Measurements from ENCODE around the gene ZNF236. TPM values are rescaled to one million over a fixed set of nuclear protein-coding genes. Genes with fewer than 3 reads are reported as not detected.
A peak's percentile ranks its signal among the peaks of the same experiment; 100 is the strongest.

Gene ZNF236
- polyA plus RNA-seq, 4 donors, result 9.7 to 12.8 (median 10.8) TPM

DNA sequence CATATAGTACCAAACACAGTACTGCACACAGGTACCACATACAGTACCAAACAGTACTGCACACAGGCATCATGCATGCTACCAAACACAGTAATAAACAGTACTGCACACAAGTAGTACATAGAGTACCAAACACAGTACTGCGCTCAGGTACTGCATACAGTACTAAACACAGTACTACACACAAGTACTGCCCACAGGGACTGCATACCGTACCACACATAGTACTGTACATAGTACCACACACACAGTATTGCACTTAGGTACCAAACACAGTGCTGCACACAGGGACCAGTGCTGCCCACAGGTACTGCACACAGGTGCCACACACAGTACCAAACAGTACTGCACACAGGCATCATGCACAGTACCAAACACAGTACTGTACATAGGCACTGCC lies 74.9 kb downstream of the ZNF236 start:
- DNase-seq (ENCODE audit: low read depth in 4 of 4, low spot score in 3 of 4), result no peak

DNA sequence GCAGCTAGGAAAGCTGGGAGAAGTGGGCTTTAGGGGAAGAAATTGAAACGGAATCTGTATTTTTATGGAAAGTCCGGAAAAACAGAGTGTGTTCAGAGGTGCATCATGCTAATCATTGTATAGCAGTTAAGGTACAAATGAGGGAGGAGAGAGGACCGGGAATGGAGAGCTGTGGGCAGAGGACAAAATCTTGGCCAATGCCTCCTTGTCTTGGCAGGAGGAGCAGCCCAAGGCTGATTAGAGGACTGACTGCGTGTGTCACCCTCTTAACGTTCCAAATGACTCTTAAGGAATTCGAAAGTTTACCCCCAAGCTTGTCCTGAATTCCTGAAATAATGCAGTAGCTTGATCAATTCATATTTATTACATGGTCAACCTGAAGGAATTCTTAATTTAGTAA lies 81.0 kb downstream of the ZNF236 start:
- no peak for DNase-seq (ENCODE audit: low read depth in 4 of 4, low spot score in 3 of 4)

DNA sequence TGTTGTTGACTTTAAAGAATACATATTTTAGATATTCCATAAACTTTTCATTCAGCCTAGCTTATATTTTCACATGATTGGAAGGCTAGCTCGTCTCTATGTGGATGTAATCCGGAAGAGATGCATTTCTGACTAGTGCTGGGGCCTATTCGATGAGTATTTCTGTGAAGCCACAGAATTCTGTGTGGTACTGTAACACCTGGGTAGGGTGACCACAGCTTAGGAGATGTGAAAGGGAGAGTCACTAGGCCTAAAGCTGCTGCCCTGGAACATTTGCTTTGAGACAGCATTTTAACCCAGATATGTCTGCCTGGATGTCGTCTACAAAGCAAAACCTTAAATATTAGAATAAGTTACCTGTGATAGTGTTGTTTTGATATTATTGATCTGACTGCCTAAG lies 83.5 kb downstream of the ZNF236 start:
- DNase-seq (ENCODE audit: low read depth in 4 of 4, low spot score in 3 of 4), result no peak

DNA sequence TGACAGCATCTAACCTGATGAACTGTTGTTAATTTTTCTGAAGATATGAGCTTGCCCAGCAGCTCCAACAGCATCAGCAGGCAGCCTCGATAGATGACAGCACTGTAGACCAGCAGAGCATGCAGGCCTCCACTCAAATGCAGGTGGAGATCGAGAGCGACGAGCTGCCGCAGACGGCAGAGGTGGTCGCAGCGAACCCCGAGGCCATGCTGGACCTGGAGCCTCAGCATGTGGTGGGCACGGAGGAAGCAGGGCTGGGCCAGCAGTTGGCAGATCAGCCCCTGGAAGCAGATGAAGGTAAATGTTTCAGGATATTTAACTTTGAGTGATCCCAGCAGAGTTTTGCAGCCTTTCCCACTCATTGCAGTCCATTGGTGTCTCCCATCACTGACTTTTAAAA lies 85.9 kb downstream of the ZNF236 start:
- no peak for DNase-seq (ENCODE audit: low read depth in 4 of 4, low spot score in 3 of 4)

DNA sequence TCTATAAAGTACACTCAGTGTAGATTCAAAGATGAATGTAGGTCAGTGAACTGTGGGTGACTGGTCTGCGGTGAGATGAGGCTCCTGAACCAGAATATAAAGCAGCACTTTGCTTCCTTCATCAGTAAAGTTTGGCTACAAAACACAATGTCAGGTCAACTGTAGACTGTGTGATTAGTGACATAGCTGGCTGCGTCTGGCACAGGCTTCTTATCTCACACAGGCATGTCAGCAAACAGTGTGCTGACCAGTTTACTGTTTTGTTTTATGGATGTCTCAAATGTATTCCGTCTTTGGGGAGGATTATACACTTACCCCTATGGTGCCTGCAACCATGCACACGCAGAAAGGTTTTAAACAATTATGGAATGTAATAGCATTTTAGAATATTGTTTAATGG lies 87.1 kb downstream of the ZNF236 start:
- no peak for DNase-seq (ENCODE audit: low read depth in 4 of 4, low spot score in 3 of 4)

DNA sequence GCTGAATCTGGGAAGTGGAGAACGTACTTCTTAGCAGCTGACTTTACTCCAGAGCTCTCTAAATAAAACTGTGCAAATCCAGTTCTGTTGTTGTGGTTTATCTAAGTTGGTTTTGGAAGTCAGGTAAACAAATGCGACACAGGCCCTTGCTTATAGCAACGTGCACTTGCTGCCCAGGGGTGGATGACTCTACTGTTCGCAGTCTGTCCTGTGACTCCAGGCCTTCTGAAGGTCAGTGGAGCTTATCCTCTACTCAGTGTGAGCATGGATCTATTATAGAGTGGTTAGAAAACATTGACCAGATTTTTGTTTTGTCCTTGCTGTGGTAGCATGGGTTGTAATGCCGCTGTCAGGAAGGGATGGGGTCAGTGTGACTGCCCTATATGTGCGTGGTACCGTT lies 89.1 kb downstream of the ZNF236 start:
- DNase-seq (ENCODE audit: low read depth in 4 of 4, low spot score in 3 of 4), result no peak

DNA sequence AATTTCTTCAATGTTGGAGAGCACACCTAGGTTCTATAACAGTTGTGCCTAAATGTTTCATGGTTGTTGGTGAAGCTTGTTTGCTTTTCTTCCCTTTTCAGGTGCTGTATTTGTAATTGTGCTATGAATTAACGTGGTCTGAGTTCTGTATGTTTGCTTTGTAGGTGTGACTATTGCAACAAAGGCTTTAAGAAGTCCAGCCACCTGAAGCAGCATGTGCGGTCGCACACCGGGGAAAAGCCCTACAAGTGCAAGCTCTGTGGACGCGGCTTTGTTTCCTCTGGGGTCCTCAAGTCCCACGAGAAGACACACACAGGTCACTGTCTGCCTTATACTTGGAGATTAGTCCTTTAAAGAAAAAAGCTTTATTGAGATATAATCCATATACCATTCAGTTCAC lies 91.2 kb downstream of the ZNF236 start:
- DNase-seq (ENCODE audit: low read depth in 4 of 4, low spot score in 3 of 4), result no peak

DNA sequence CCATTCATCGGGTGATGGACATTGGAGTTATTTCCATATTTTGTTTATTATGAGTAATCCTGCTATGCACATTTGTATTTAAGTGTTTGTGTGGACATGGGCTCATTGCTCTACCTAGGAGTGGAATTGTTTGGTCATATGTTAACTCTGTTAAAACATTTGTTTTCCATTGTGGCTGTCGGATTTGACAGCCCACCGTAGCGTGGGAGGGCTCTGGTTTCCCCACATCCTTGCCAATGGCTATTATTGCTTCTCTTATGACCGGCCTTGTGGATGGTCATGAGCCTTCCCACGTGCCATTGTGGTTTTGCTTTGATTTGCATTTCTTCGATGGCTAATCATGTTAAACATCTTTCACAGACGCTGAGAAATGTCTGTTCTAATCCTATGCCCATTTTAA lies 92.0 kb downstream of the ZNF236 start:
- DNase-seq (ENCODE audit: low read depth in 4 of 4, low spot score in 3 of 4), result no peak

DNA sequence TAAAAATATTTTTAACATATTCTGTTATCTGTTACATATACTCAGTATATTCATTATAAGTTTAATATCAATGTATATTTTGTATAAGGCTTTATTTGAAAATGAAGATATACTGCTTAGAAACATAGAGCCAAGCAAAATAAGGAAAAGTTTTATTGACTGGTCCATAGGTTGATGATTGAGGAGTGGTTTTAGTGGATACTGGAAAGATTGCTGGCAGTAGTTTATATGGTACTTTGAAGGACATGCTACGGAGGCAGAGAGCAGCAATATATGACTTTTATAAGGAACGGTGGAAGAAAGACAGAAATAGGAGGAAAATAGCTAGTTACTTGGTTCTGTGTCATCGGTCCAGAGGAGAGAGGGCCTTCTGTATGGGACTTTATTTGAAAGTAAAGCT lies 92.4 kb downstream of the ZNF236 start:
- DNase-seq (ENCODE audit: low read depth in 4 of 4, low spot score in 3 of 4), result no peak

DNA sequence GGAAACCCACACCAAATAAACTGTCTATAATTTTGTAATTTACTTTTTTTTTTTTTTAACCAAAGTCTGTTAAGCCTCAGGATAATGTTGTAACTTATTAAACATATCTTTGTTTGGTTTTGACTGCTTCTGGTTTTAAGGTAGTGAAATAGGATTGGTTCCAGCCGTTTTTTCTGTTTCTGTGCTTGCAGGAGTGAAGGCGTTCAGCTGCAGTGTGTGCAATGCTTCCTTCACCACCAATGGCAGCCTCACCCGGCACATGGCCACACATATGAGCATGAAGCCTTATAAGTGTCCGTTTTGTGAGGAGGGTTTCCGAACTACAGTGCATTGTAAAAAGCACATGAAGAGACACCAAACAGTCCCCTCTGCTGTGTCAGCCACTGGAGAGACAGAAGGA lies 93.1 kb downstream of the ZNF236 start:
- DNase-seq (ENCODE audit: low read depth in 4 of 4, low spot score in 3 of 4), result no peak

DNA sequence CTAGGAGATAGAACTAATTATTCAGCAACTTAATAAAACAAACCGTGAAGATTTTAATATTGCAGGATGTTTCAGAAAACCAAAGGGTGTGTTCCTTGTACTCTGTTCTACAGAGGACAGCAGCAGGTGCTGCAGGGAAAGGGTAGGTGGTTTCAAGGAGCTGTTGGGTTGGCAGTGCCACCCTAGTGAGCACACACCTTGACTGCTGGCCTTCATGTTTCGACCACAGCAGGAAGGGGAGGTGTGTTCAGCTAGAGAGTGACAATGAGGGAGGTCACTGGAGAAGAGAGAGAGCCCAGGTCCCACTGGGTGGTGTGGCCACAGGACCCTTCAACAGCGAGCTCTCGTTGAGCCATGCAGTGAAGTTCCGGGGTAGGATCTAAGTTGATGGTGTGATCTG lies 98.6 kb downstream of the ZNF236 start:
- no peak for DNase-seq (ENCODE audit: low read depth in 4 of 4, low spot score in 3 of 4)

DNA sequence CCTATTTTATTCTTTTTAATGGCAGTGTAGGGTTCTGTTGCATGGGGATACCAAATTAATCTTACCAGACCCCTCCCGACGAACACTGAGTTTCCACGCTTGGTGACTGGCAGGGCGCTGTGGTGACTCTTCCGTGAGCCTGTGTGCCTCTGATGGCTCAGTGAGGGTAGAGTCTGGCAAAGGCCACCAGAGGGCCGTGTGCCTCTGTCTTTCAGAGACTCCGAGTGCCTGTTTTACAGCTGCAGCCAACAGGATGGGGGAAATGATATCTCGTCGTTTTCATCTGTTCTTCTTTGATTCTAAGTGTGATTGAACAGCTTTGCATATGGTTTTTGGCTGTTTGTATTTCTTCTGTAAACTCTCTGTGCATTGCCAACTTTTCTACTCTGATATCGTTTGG lies 99.8 kb downstream of the ZNF236 start:
- peak in 3 of 4 donors; percentile 21 to 28 (median 28) for DNase-seq (ENCODE audit: low read depth in 4 of 4, low spot score in 3 of 4)

DNA sequence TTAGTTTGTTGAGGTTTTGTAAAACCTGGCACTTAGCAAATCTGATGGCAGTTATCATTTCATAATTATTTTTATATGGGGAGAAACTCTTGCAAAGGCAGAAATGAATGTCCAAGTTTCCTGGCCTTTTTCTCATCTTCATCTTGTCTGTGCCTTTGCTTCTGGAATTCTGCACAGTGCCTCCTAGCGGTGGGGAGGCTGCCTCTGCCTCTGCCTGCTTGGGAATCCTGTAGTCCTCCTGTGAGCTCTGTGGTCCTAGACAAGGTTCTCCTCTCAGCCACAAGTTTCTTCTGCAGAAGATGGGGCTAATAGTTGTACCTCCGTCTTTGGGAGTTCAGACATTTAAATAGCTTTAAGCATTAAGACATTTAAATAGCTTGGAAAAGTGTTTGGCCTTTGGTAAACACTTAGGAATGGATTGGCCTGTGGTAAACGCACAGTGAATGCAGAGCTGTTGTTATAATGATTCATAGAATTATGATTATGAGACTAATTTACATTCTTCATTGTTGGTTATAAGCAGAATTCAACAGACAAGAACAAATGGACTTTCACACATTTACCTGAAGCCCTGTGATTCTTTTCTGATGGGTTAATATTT lies 101.2 kb downstream of the ZNF236 start:
- DNase-seq (ENCODE audit: low read depth in 4 of 4, low spot score in 3 of 4), result no peak

DNA sequence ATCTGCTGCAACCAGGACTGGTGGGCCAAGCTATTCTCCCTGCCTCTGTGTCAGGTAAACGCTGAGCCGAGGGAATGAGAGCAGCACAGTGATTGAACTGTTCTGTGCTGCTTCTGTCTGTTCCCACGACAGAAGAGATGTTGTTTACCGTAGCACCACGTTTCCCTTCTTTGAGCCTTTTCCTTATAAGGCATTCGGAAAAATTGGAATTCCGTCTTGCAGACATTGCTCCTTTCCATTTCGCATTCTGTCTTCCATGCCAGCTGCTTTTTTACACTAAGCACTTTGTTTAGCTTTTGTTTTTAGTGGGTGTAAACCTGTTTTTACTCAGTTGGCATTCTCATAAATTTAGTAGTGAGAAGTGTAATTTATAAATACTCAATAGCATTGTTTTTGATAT lies 103.1 kb downstream of the ZNF236 start:
- DNase-seq (ENCODE audit: low read depth in 4 of 4, low spot score in 3 of 4), result no peak

DNA sequence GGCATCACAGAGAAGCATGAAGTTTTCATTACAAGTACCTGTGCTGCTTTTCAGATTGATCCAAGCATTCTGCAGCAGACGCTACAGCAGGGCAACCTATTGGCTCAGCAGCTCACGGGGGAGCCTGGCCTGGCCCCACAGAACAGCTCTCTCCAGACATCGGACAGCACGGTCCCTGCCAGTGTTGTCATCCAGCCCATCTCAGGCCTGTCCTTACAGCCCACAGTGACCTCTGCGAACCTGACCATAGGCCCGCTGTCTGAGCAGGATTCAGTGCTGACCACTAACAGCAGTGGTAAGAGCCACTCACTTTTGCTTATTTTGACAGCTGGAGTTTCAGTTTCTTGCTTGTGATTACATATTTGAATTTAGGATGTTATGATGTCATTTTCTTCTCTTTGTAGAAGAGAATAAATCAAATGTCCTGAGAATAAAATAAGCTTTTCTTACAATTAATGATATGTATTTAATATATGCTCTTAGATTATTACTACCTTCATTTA lies 104.9 kb downstream of the ZNF236 start:
- no peak for DNase-seq (ENCODE audit: low read depth in 4 of 4, low spot score in 3 of 4)

DNA sequence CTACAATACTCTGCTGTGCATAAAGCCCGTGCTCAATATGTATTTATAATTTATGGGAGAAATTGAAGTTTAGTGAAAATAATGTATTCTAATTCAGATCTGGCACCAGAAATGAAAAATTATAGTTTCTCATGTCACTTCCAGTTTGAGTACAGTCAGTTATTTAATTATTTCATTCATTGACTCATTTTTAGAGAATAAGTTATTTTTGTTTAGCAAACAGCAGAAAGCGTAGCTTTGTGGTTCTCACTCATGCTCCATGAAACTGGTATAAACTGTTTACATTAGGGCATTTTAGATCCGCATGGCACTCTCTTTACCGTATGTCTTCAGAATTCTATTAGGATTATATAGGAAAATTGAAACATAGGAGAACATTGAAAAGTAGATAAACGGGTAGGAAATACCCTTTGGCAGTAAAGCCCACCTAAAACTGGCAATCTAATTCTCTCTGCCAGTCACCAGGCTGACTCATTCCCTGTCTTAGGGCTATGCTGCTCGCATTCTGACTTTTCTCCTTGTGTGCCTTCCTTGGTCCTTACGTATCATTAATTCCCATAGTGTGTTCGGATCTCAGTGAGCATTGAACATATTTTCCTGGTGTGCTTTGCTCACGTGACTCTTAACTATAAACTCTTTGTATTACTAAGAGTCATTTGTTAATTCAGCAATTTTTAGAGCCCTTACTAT lies 106.0 kb downstream of the ZNF236 start:
- DNase-seq (ENCODE audit: low read depth in 4 of 4, low spot score in 3 of 4), result no peak

DNA sequence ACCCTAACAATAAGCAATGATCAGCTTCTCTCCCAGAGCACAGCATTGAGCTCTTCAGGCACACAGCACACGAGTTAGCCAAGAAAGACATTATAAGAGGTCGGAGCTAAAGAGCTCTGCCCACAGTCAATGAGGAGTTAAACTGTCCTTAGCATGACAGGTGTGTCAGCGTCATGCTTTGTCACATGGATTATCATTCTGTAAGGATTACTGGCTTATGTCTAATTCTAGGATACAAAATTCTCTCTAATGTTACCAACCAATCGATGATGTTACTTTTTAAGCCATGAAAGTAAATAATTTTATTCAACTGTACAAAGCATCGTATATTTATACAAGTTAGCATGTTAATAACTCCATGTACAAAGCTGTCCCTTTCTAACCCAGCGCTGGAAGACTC lies 108.8 kb downstream of the ZNF236 start:
- no peak for DNase-seq (ENCODE audit: low read depth in 4 of 4, low spot score in 3 of 4)

DNA sequence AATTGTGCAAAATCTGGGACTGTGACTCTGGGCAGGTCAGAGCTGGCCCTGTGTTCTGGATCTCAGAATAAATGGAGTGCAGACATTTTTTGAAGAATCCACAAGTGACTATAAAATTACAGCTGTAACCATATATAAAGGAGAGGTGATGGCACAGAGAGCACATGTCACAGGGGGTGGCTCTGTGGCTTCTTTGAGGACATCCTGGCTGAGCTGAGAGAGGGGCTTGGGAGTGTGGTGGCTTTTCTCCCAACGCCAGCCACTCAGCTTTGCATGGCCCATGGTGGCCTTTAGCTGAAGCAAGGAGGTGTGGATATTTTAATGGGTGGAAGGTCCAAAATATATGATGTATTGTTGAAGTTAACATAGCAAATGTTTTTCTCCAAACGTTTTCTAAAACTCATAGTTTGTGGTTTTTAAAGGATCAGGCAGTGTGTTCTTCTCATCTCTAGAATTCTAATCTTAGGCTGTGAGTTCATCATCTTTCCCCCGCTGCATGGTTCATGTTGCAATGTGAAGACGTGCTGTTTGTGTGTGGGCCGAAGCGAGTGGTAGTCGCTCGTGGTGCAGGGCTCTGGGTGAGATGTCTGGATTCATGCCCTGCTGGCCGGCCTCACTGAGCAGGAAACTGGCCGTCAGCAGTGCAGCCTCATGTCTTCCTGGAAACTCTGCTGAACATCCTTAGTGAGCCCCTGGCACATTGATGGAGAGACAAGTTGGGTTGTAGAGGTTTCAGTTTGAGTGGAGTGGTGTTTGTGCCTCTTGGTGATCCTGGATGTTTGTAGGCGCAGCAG lies 109.9 kb downstream of the ZNF236 start:
- DNase-seq (ENCODE audit: low read depth in 4 of 4, low spot score in 3 of 4), result no peak

DNA sequence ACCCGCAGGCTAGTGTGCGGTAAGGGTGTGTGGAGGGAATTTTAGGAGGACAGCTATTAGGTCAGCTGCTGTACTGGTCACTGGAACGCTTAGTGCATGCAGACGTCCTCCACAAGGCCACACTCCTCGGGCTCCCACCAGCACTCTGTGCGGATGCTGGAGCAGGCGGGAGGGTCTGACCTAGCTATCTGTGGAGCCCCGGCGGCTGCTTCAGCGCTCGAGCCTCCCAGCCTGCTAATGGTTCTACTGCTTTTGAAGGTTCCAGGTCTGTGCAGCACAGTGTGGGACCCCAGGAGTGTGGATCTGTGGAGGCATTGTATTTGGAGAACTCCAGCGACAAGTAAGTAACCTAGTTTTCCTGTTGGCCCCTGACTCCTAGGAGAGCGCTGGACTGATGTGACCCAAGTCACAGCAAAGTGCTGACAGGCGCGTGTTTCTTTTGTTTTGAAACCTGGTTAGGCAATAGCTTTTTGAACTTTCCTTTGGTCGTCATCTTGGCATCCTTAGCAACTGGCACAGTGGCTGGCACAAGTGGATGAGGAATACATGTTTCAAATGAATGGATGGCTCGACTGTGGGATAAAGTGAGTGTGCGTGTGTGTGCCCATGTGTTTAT lies 113.5 kb downstream of the ZNF236 start:
- no peak for DNase-seq (ENCODE audit: low read depth in 4 of 4, low spot score in 3 of 4)

DNA sequence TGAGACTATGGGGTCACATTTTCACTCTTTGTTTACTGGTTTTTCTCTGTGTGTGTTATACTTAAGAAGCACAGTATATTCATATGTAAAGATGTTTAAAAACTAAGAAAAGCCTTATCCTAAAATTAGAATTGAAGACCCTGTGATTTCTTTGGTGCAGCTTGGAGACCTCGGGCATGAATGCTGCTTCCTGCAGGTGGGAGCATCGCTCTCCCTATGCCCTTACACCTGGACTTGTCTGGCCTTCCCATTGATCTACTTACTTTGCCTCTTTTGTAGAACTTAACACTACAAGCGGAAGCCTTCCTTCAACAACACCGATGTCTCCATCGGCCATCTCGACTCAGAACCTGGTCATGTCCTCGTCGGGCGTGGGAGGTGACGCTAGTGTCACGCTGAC lies 114.5 kb downstream of the ZNF236 start:
- DNase-seq (ENCODE audit: low read depth in 4 of 4, low spot score in 3 of 4), result no peak

DNA sequence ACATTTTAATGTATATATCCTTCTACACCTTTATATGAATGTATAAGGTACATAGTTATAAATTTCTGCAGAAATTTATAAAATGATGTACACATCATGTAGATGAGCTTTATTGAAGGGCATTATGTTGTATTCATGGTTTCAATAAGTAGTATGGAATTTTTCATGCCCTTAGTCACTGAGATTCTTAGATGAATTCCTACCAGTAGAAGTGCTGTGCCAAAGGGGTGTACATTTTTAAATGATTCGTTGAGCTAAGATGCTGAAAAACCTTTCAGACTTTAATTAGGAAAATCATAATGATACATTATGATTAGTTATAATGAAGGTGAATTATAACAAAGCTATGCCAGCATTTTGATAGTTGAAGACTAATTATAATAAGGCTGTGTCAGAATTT lies 115.2 kb downstream of the ZNF236 start:
- no peak for DNase-seq (ENCODE audit: low read depth in 4 of 4, low spot score in 3 of 4)
